K562 (cell line): ENCODE data around the gene CD300E. TPM values are rescaled to one million over a fixed set of nuclear protein-coding genes. Genes with fewer than 3 reads are reported as not detected.

Source experiments
- ATAC-seq: fragments of 200-7000 bp; cut with Tn5 transposase; 3 replicates; pipeline ENCODE4 v1.9.1; 2020; ENCODE audit warnings: moderate library complexity
- BruUV-seq: library from RNA; stranded (reverse); fragments of 400-500 nt; replicated peaks from 2 replicates; lab custom pipeline; 2021; lab: Mats Ljungman, UMichigan
- CTCF ChIA-PET: fragments of 300-600 bp; formaldehyde crosslinking; extraction: SDS; loops from one replicate; lab custom pipeline; 2021; ENCODE audit warnings: low intra/inter-chr PET ratio; lab: Yijun Ruan, JAX
- POLR2A ChIA-PET: fragments of 300-600, 350-650 bp; sonication (Branson Sonifier 250); formaldehyde crosslinking; extraction: SDS; loops from one replicate; lab custom pipeline; 2021; ENCODE audit warnings: antibody characterized with exemption, inconsistent platforms; lab: Yijun Ruan, JAX
- DNase-seq, 4 experiments: peaks; one replicate each; pipeline versions ENCODE4 v3.0.0 to v3.0.0-alpha.2; 2011 to 2018; ENCODE audit warnings: low spot score in 3 of 4, mixed read lengths in 3 of 4; ENCODE audit errors: extremely low read depth in 1 of 4
- FAIRE-seq: peaks from 2 replicates; lab custom pipeline; 2011; peaks lifted over from hg19 to GRCh38; lab: Jason Lieb, UNC
- H2AFZ ChIP-seq: 2 replicates; pipeline ENCODE4 v1.6.0; 2011; ENCODE audit warnings: low read depth, low read length, control low read depth, inconsistent platforms
- H3K27ac ChIP-seq: fragments of 200-600 bp; 3 replicates; pipeline ENCODE4 v1.8.0; 2011; ENCODE audit warnings: low read depth, mild to moderate bottlenecking, control low read depth, inconsistent platforms, low read length, moderate library complexity, mixed read lengths; ENCODE audit errors: extremely low read depth
- H3K27me3 ChIP-seq, 2 experiments: fragments of 300-600 bp in 1 of 2; 2 replicates in 1 of 2; 3 replicates in 1 of 2; pipeline versions ENCODE4 v1.6.0 to v1.8.0; 2011; ENCODE audit warnings: inconsistent platforms in 2 of 2, low read length in 2 of 2, mild to moderate bottlenecking in 1 of 2, mixed read lengths in 1 of 2, moderate library complexity in 1 of 2; ENCODE audit not compliant: control insufficient read depth in 2 of 2, insufficient read depth in 2 of 2
- H3K36me3 ChIP-seq: fragments of 300-600 bp; 3 replicates; pipeline ENCODE4 v1.8.0; 2011; ENCODE audit warnings: mild to moderate bottlenecking, low read length, inconsistent platforms; ENCODE audit not compliant: control insufficient read depth, insufficient read depth
- H3K4me1 ChIP-seq, 2 experiments: fragments of 200-600 bp in 1 of 2; replicated peaks in 1 of 2; 2 replicates in 1 of 2; 3 replicates in 1 of 2; pipeline versions ENCODE4 v1.5.1 to v1.8.0; 2011; ENCODE audit warnings: inconsistent platforms in 2 of 2, low read length in 2 of 2, mild to moderate bottlenecking in 1 of 2, mixed read lengths in 1 of 2, moderate library complexity in 1 of 2; ENCODE audit not compliant: control insufficient read depth in 2 of 2, insufficient read depth in 2 of 2
- H3K4me2 ChIP-seq: 2 replicates; pipeline ENCODE4 v1.6.1; 2011; ENCODE audit warnings: low read length, control low read depth, inconsistent platforms, mixed read lengths; ENCODE audit not compliant: insufficient read depth
- H3K4me3 ChIP-seq: fragments of 200-600 bp; sonication (generic), shearing (Covaris generic); 2 replicates; pipeline ENCODE4 v1.5.1; 2016; ENCODE audit warnings: control low read depth, inconsistent platforms
- H3K79me2 ChIP-seq: fragments of 200-600 bp; 3 replicates; pipeline ENCODE4 v1.8.0; 2011; ENCODE audit warnings: low read length, inconsistent platforms; ENCODE audit not compliant: control insufficient read depth, insufficient read depth
- H3K9ac ChIP-seq, 2 experiments: 2 replicates each; pipeline versions ENCODE4 v1.6.0 to v1.6.1; 2011; ENCODE audit warnings: low read depth in 2 of 2, low read length in 2 of 2, control low read depth in 1 of 2, inconsistent platforms in 1 of 2, mild to moderate bottlenecking in 1 of 2, mixed read lengths in 1 of 2; ENCODE audit not compliant: insufficient read depth in 1 of 2
- H3K9me1 ChIP-seq: one replicate; pipeline ENCODE4 v1.6.0; 2011; ENCODE audit warnings: inconsistent platforms, mild to moderate bottlenecking, low read length, moderate library complexity; ENCODE audit not compliant: control insufficient read depth, insufficient read depth
- H3K9me3 ChIP-seq: replicated peaks from 2 replicates; pipeline ENCODE4 v1.5.1; 2011; ENCODE audit warnings: low read depth, low read length, inconsistent platforms; ENCODE audit not compliant: control insufficient read depth, insufficient read depth
- H4K20me1 ChIP-seq: replicated peaks from 2 replicates; pipeline ENCODE4 v1.6.1; 2011; ENCODE audit warnings: low read length, inconsistent platforms, mixed read lengths; ENCODE audit not compliant: control insufficient read depth, insufficient read depth
- CBFA2T2 ChIP-seq: fragments of 450-650 bp; conservative IDR thresholded peaks from 2 replicates; pipeline ENCODE4 v1.6.1; 2017; ENCODE audit warnings: mild to moderate bottlenecking
- CREB1 ChIP-seq, 2 experiments: sonication (generic) in 1 of 2; formaldehyde crosslinking in 1 of 2; IDR thresholded peaks; 2 replicates each; pipeline versions ENCODE4 v1.6.1 to v1.8.0; 2012 to 2022; ENCODE audit warnings: inconsistent platforms in 1 of 2, mild to moderate bottlenecking in 1 of 2, missing genetic modification reagents in 1 of 2, moderate library complexity in 1 of 2
- ESRRA ChIP-seq: fragments of 450-650 bp; IDR thresholded peaks from 2 replicates; pipeline ENCODE4 v1.6.1; 2014; ENCODE audit warnings: low read depth, mild to moderate bottlenecking, moderate library complexity, borderline replicate concordance
- GATAD2A ChIP-seq: fragments of 450-650 bp; IDR thresholded peaks from 2 replicates; pipeline ENCODE4 v1.6.1; 2017
- GATAD2B ChIP-seq: fragments of 450-650 bp; IDR thresholded peaks from 2 replicates; pipeline ENCODE4 v1.6.1; 2017; ENCODE audit warnings: mild to moderate bottlenecking, borderline replicate concordance
- HDAC6 ChIP-seq: IDR thresholded peaks from 2 replicates; pipeline ENCODE4 v1.6.1; 2012; ENCODE audit warnings: low read depth, mild to moderate bottlenecking, control low read depth, inconsistent platforms, low read length, moderate library complexity
- NONO ChIP-seq, 2 experiments: fragments of 200-400 bp in 1 of 2; fragments of 450-650 bp in 1 of 2; formaldehyde crosslinking in 1 of 2; IDR thresholded peaks; 2 replicates each; pipeline ENCODE4 v1.6.1; 2017; ENCODE audit warnings: low read depth in 2 of 2, mild to moderate bottlenecking in 2 of 2, moderate library complexity in 2 of 2, low read length in 1 of 2
- NR2F6 ChIP-seq: fragments of 450-650 bp; formaldehyde crosslinking; IDR thresholded peaks from 2 replicates; pipeline ENCODE4 v1.4.0; 2020; ENCODE audit warnings: mild to moderate bottlenecking
- NRF1 ChIP-seq, 2 experiments: fragments of 450-650 bp; IDR thresholded peaks in 1 of 2; conservative IDR thresholded peaks in 1 of 2; 2 replicates each; pipeline ENCODE4 v1.6.1; 2014; ENCODE audit warnings: mild to moderate bottlenecking in 2 of 2
- RB1 ChIP-seq: fragments of 450-650 bp; IDR thresholded peaks from 2 replicates; pipeline ENCODE4 v1.6.1; 2017; ENCODE audit warnings: low read depth, mild to moderate bottlenecking
- TARDBP ChIP-seq: fragments of 450-650 bp; IDR thresholded peaks from 2 replicates; pipeline ENCODE4 v1.6.1; 2016
- XRCC4 ChIP-seq: IDR thresholded peaks from one replicate; pipeline ENCODE4 v1.6.1; 2011; ENCODE audit not compliant: insufficient read depth, insufficient read length; ENCODE audit errors: extremely low read depth
- ZNF561 ChIP-seq: fragments of 450-650 bp; formaldehyde crosslinking; conservative IDR thresholded peaks from 2 replicates; pipeline ENCODE4 v1.4.0; 2020; ENCODE audit warnings: mild to moderate bottlenecking, moderate library complexity
- ZNF668 ChIP-seq: fragments of 250-450 bp; sonication (Bioruptor Pico); IDR thresholded peaks from 2 replicates; pipeline ENCODE4 v1.8.0; 2022; ENCODE audit warnings: mild to moderate bottlenecking, inconsistent platforms
- WGBS: fragments of 100-300 bp; shearing (Covaris generic); methylation state at CpG from one replicate; pipeline ENCODE4 v1.1.6; 2016; ENCODE audit warnings: low coverage, mixed read lengths; ENCODE audit not compliant: insufficient coverage; ENCODE audit errors: missing lambda C conversion rate; 5-methylcytosine and 5-hydroxymethylcytosine counted together
- in situ Hi-C: fragments of 300-500 bp; cut with MboI; formaldehyde crosslinking; loops from 4 replicates; pipeline ENCODE4 v1.15.0; 2018; ENCODE audit warnings: inconsistent platforms, mixed read lengths
- intact Hi-C: fragments of 100-400 bp; cut with micrococcal nuclease; formaldehyde crosslinking; loops from 2 replicates; pipeline ENCODE4 v1.14.2; 2022
- polyA plus RNA-seq, 8 experiments: library from polyadenylated mRNA; depleted of rRNA in 4 of 8; stranded (reverse) in 5 of 8; unstranded in 3 of 8; fragments of >200 nt; fragmentation: Nextera tagmentation in 2 of 8; fragmentation: Illumina TruSeq in 1 of 8; extraction: Ambion mirVana in 2 of 8; extraction: Trizol in 1 of 8; gene quantifications; 2 replicates each; pipeline versions ENCODE4 v1.2.1 to v1.2.3, GENCODE V29; 2011 to 2014; ENCODE audit warnings: inconsistent platforms in 1 of 8, missing spikeins in 1 of 8
- total RNA-seq, 7 experiments: library from RNA; depleted of rRNA in 6 of 7; stranded (reverse); fragments of >200 nt in 6 of 7; fragmentation: Illumina TruSeq in 2 of 7; extraction: Trizol in 2 of 7; gene quantifications; 2 replicates each; pipeline versions ENCODE4 v1.2.1 to v1.2.3, GENCODE V29; 2011 to 2021; ENCODE audit warnings: low replicate concordance in 1 of 7
- TF ChIP-seq, protein P1 (sequence below): fragments of 250-450 bp; sonication (Bioruptor Pico); IDR thresholded peaks from 2 replicates; pipeline ENCODE4 v1.8.0; 2021; ENCODE audit warnings: moderate library complexity, mild to moderate bottlenecking, inconsistent platforms
- TF ChIP-seq, protein P2 (sequence below): fragments of 200-800 bp; sonication (Bioruptor generic); IDR thresholded peaks from 2 replicates; pipeline ENCODE4 v1.6.1; 2016; ENCODE audit warnings: missing genetic modification characterization, missing compliant biosample characterization
- TF ChIP-seq, protein P3 (sequence below): fragments of 450-650 bp; IDR thresholded peaks from 2 replicates; pipeline ENCODE4 v1.6.1; 2014; ENCODE audit warnings: low read depth, mild to moderate bottlenecking, moderate library complexity, borderline replicate concordance

CD300E gene
- total and polyA plus RNA-seq, 9 of the 15 experiments (the other 6 are each of a cell fraction or from before 2014, with no cell fraction given): not detected

DNA sequence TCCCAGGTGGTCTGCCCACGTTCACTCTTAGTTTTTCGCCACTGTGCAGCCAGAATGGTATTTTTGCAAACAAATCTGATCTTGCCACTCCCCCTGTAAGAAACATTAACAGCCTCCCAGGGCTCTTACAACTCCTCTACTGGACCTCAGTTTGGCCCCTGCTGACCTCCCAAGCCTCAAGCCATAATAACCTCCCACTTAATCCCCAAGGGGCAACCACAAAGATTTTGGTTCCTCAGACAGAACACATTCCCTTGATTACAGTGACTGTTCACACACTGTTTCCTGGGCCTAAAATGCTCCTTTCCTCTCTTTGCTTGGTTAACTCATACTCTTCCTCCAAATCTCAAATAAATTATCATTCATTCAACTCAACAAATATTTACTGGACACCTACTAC is 21.5 kb upstream of the CD300E start (continued):
- TF ChIP-seq NR2F6 (CRISPR knock-in tag) (no peak), ESRRA (no peak), ZNF668 (CRISPR knock-in tag) (no peak)

DNA sequence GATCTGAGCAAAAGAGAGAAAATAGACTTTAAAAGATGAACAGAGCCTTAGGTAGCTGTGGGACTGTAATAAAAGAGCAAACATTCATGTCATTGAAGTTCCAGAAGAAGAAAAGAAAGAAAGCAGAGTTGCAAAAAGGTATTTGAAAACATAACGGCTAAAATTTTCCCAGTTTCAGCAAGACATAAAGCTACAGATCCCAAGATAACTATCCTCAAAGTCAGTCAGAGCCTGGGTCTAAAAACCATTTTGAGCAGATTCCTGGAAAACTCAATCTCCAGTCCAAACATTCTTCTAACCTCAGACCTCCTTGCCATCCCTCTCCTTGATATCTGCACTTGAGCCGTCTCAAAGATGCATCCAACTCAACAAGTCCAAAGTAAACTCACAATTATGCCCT is 20.9 kb upstream of the CD300E start:
- no peak for ATAC-seq
- TF ChIP-seq ZNF561 (CRISPR knock-in tag) (no peak), NONO (IDR thresholded peaks at IDR 0.05; ENCODE audit: low read depth in 2 of 2, low read length in 1 of 2) (no peak), RB1 (no peak), TARDBP (no peak), GATAD2B (no peak), HDAC6 (no peak), GATAD2A (no peak), XRCC4 (no peak), CREB1 (IDR thresholded peaks at IDR 0.05) (no peak), CREB1 (CRISPR knock-in tag; IDR thresholded peaks at IDR 0.05) (no peak), NRF1 (conservative IDR thresholded peaks at IDR 0.05 in 1 of 2, IDR thresholded peaks at IDR 0.05 in 1 of 2) (no peak), CBFA2T2 (no peak)
- TF ChIP-seq, protein P1, sequence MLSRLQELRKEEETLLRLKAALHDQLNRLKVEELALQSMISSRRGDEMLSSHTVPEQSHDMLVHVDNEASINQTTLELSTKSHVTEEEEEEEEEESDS: no peak
- TF ChIP-seq, protein P2, sequence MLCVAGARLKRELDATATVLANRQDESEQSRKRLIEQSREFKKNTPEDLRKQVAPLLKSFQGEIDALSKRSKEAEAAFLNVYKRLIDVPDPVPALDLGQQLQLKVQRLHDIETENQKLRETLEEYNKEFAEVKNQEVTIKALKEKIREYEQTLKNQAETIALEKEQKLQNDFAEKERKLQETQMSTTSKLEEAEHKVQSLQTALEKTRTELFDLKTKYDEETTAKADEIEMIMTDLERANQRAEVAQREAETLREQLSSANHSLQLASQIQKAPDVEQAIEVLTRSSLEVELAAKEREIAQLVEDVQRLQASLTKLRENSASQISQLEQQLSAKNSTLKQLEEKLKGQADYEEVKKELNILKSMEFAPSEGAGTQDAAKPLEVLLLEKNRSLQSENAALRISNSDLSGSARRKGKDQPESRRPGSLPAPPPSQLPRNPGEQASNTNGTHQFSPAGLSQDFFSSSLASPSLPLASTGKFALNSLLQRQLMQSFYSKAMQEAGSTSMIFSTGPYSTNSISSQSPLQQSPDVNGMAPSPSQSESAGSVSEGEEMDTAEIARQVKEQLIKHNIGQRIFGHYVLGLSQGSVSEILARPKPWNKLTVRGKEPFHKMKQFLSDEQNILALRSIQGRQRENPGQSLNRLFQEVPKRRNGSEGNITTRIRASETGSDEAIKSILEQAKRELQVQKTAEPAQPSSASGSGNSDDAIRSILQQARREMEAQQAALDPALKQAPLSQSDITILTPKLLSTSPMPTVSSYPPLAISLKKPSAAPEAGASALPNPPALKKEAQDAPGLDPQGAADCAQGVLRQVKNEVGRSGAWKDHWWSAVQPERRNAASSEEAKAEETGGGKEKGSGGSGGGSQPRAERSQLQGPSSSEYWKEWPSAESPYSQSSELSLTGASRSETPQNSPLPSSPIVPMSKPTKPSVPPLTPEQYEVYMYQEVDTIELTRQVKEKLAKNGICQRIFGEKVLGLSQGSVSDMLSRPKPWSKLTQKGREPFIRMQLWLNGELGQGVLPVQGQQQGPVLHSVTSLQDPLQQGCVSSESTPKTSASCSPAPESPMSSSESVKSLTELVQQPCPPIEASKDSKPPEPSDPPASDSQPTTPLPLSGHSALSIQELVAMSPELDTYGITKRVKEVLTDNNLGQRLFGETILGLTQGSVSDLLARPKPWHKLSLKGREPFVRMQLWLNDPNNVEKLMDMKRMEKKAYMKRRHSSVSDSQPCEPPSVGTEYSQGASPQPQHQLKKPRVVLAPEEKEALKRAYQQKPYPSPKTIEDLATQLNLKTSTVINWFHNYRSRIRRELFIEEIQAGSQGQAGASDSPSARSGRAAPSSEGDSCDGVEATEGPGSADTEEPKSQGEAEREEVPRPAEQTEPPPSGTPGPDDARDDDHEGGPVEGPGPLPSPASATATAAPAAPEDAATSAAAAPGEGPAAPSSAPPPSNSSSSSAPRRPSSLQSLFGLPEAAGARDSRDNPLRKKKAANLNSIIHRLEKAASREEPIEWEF (CRISPR knock-in tag): no peak
- TF ChIP-seq, protein P3, sequence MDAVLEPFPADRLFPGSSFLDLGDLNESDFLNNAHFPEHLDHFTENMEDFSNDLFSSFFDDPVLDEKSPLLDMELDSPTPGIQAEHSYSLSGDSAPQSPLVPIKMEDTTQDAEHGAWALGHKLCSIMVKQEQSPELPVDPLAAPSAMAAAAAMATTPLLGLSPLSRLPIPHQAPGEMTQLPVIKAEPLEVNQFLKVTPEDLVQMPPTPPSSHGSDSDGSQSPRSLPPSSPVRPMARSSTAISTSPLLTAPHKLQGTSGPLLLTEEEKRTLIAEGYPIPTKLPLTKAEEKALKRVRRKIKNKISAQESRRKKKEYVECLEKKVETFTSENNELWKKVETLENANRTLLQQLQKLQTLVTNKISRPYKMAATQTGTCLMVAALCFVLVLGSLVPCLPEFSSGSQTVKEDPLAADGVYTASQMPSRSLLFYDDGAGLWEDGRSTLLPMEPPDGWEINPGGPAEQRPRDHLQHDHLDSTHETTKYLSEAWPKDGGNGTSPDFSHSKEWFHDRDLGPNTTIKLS: no peak

More for the DNA sequence above, 20.9 kb upstream of the CD300E start:
- no peaks in the 10 kb centered on the region for H3K36me3 ChIP-seq
- no peak for FAIRE-seq
- no peak overlapping the region for H3K27ac ChIP-seq
- H3K4me1 ChIP-seq: no peaks in the 10 kb centered on the region
- BruUV-seq: no TSS peak
- H3K9ac ChIP-seq: no peak overlapping the region
- no peaks in the 10 kb centered on the region for H3K9me3 ChIP-seq
- H3K9me1 ChIP-seq: no peaks in the 10 kb centered on the region
- H3K79me2 ChIP-seq: no peaks in the 10 kb centered on the region
- H3K4me3 ChIP-seq: no peak overlapping the region
- H2AFZ ChIP-seq: no peak overlapping the region
- CTCF ChIA-PET: no interaction called here
- peaks cover 11 to 36% of the 10 kb centered on the region in 2 experiments; a peak in 4 of 5 replicates for H3K27me3 ChIP-seq
- intact Hi-C loops (no loop called here), in situ Hi-C loops (no loop called here)
- H4K20me1 ChIP-seq: no peaks in the 10 kb centered on the region
- WGBS: 0% methylated on average over 2 of the region's 2 CpGs
- H3K4me2 ChIP-seq: no peak overlapping the region
- no peak for DNase-seq
- POLR2A ChIA-PET: no interaction called here
